Osteoblast (primary cell): ENCODE data around the gene CMIP. TPM values are rescaled to one million over a fixed set of nuclear protein-coding genes. Genes with fewer than 3 reads are reported as not detected.

ENCODE experiments used
- DNase-seq: peaks from one replicate; pipeline ENCODE4 v3.0.0; 2011; ENCODE audit warnings: low spot score, mixed read lengths; ENCODE audit not compliant: insufficient read length; ENCODE audit errors: missing footprints
- H2AFZ ChIP-seq: 2 replicates; pipeline ENCODE4 v1.6.0; 2011; ENCODE audit warnings: mild to moderate bottlenecking, low read length
- H3K27ac ChIP-seq: 2 replicates; pipeline ENCODE4 v1.5.1; 2011; ENCODE audit warnings: mild to moderate bottlenecking, low read depth, low read length, moderate library complexity
- H3K27me3 ChIP-seq: 2 replicates; pipeline ENCODE4 v1.6.0; 2012; ENCODE audit warnings: mild to moderate bottlenecking, control low read depth, inconsistent platforms, low read length, moderate library complexity; ENCODE audit not compliant: insufficient read depth
- H3K36me3 ChIP-seq: 2 replicates; pipeline ENCODE4 v1.5.1; 2011; ENCODE audit warnings: mild to moderate bottlenecking, low read length, control low read depth, moderate library complexity; ENCODE audit not compliant: insufficient read depth
- H3K4me1 ChIP-seq: 2 replicates; pipeline ENCODE4 v1.5.1; 2011; ENCODE audit warnings: mild to moderate bottlenecking, low read length, control low read depth, moderate library complexity; ENCODE audit not compliant: insufficient read depth
- H3K4me2 ChIP-seq: 2 replicates; pipeline ENCODE4 v1.6.0; 2011; ENCODE audit warnings: mild to moderate bottlenecking, low read length; ENCODE audit not compliant: insufficient read depth
- H3K4me3 ChIP-seq: fragments of 200-600 bp; sonication (generic); 3 replicates; pipeline ENCODE4 v1.5.1; 2012; ENCODE audit warnings: mild to moderate bottlenecking, low read length, inconsistent platforms; ENCODE audit not compliant: insufficient read depth
- H3K79me2 ChIP-seq: 2 replicates; pipeline ENCODE4 v1.6.0; 2012; ENCODE audit warnings: mild to moderate bottlenecking, low read length, control low read depth, inconsistent platforms; ENCODE audit not compliant: insufficient read depth
- H3K9me3 ChIP-seq: 2 replicates; pipeline ENCODE4 v1.5.1; 2011; ENCODE audit warnings: low read depth, low read length, control low read depth
- H4K20me1 ChIP-seq: 2 replicates; pipeline ENCODE4 v1.6.0; 2012; ENCODE audit warnings: mild to moderate bottlenecking, low read length, control low read depth; ENCODE audit not compliant: insufficient read depth
- total RNA-seq: library from RNA; depleted of rRNA; stranded (reverse); fragments of >200 nt; gene quantifications from 2 replicates; pipeline ENCODE4 v1.2.3, GENCODE V29; 2012
- TF ChIP-seq, protein P1 (sequence below): IDR thresholded peaks from 2 replicates; pipeline ENCODE4 v1.5.1; 2011; ENCODE audit warnings: mild to moderate bottlenecking, low read depth, low read length, moderate library complexity; ENCODE audit errors: extremely low read depth

CMIP gene
- total RNA-seq, 1 donor, result 8.3 TPM

GRCh38 chr16:81621496-81621895 lies 176.9 kb downstream of the CMIP start:
- H3K4me3 ChIP-seq, result no peak overlapping the region
- peaks cover 22% of the 10 kb centered on the region for H3K4me1 ChIP-seq
- H3K27ac ChIP-seq, result no peak overlapping the region
- H3K27me3 ChIP-seq, result no peaks in the 10 kb centered on the region
- peaks cover 49% of the 10 kb centered on the region for H4K20me1 ChIP-seq
- H2AFZ ChIP-seq, result no peak overlapping the region
- TF ChIP-seq, protein P1, sequence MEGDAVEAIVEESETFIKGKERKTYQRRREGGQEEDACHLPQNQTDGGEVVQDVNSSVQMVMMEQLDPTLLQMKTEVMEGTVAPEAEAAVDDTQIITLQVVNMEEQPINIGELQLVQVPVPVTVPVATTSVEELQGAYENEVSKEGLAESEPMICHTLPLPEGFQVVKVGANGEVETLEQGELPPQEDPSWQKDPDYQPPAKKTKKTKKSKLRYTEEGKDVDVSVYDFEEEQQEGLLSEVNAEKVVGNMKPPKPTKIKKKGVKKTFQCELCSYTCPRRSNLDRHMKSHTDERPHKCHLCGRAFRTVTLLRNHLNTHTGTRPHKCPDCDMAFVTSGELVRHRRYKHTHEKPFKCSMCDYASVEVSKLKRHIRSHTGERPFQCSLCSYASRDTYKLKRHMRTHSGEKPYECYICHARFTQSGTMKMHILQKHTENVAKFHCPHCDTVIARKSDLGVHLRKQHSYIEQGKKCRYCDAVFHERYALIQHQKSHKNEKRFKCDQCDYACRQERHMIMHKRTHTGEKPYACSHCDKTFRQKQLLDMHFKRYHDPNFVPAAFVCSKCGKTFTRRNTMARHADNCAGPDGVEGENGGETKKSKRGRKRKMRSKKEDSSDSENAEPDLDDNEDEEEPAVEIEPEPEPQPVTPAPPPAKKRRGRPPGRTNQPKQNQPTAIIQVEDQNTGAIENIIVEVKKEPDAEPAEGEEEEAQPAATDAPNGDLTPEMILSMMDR, result no peak
- no peak overlapping the region for H3K4me2 ChIP-seq
- no peaks in the 10 kb centered on the region for H3K36me3 ChIP-seq
- no peaks in the 10 kb centered on the region for H3K9me3 ChIP-seq
- no peak for DNase-seq
- no peaks in the 10 kb centered on the region for H3K79me2 ChIP-seq

GRCh38 chr16:81623365-81624102 lies 178.9 kb downstream of the CMIP start:
- DNase-seq, result no peak
- Histone ChIP-seq H3K36me3 (no peaks in the 10 kb centered on the region), H4K20me1 (peaks cover 38% of the 10 kb centered on the region), H3K27ac (no peak overlapping the region), H3K27me3 (no peaks in the 10 kb centered on the region), H3K9me3 (no peaks in the 10 kb centered on the region), H3K4me2 (no peak overlapping the region), H3K4me3 (no peak overlapping the region), H3K4me1 (peaks cover 17% of the 10 kb centered on the region), H3K79me2 (no peaks in the 10 kb centered on the region), H2AFZ (no peak overlapping the region)
- TF ChIP-seq, protein P1, result peak; percentile 67

DNA sequence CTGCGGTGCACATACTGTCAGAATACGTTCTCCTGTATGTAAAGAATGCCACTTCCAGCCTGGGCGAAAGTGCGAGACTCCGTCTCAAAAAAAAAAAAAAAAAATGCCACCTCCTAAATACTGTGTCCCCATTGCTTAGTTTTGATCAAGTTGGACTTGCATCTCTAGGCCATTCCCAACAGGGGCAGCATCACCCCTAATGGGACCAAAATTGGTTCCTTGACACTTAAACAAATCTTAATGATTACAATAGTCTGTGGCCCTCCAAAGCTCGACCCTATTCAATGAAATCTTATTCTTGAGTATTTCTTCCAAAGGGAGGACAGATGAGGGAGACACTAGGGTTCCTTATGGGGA lies 179.8 kb downstream of the CMIP start:
- no peak overlapping the region for H3K4me3 ChIP-seq
- H3K27me3 ChIP-seq, result no peaks in the 10 kb centered on the region

More for the DNA sequence above, 179.8 kb downstream of the CMIP start:
- TF ChIP-seq, protein P1, result no peak
- Histone ChIP-seq H2AFZ (no peak overlapping the region), H3K79me2 (no peaks in the 10 kb centered on the region), H4K20me1 (peaks cover 33% of the 10 kb centered on the region), H3K4me1 (peaks cover 17% of the 10 kb centered on the region), H3K36me3 (no peaks in the 10 kb centered on the region), H3K9me3 (no peaks in the 10 kb centered on the region), H3K27ac (no peak overlapping the region), H3K4me2 (no peak overlapping the region)
- DNase-seq, result peak; percentile 34
